ENCODE measurements around the gene XIRP2. TPM values are rescaled to one million over a fixed set of nuclear protein-coding genes. Genes with fewer than 3 reads are reported as not detected.

The XIRP2 gene
- total RNA-seq, 4 donors from 2014 or later = 0.27 TPM; not detected in 3

DNA sequence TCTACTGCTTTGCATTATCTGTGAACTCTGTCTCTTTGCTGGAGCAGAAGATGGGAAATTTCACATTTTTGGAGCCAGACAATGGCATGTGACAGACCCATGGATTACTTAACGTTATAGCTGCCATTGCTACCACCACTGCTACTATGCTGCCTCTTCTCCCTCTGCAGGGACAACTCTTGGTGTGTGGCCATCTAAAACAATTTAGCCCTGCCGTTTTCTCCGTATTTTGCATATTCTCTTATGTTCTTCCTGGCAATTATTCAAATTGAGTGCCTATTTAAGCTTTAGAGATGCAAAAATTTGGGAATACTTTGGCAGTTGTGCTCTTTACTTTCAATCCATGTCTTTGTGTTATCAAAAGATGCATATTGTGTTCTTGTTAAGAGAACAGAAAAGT lies 386.8 kb downstream of the XIRP2 start:
- TF ChIP-seq, protein P1, sequence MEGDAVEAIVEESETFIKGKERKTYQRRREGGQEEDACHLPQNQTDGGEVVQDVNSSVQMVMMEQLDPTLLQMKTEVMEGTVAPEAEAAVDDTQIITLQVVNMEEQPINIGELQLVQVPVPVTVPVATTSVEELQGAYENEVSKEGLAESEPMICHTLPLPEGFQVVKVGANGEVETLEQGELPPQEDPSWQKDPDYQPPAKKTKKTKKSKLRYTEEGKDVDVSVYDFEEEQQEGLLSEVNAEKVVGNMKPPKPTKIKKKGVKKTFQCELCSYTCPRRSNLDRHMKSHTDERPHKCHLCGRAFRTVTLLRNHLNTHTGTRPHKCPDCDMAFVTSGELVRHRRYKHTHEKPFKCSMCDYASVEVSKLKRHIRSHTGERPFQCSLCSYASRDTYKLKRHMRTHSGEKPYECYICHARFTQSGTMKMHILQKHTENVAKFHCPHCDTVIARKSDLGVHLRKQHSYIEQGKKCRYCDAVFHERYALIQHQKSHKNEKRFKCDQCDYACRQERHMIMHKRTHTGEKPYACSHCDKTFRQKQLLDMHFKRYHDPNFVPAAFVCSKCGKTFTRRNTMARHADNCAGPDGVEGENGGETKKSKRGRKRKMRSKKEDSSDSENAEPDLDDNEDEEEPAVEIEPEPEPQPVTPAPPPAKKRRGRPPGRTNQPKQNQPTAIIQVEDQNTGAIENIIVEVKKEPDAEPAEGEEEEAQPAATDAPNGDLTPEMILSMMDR (IDR thresholded peaks at IDR 0.05) = no peak
- TF ChIP-seq POLR2AphosphoS5 (IDR thresholded peaks at IDR 0.05) = no peak
- TF ChIP-seq POLR2A (IDR thresholded peaks at IDR 0.05) = no peak
- no peak for TF ChIP-seq EP300 (IDR thresholded peaks at IDR 0.05; ENCODE audit: low read depth)
- WGBS, 2 donors (ENCODE audit: low coverage in 1 of 2) = 45 to 63% methylated on average over 2 to 3 of the region's 3 CpGs
- DNase-seq = no peak
- Histone ChIP-seq H3K9me3 (no peaks in the 10 kb centered on the region), H3K4me1 (no peaks in the 10 kb centered on the region), H3K27ac (no peak overlapping the region), H3K4me3 (no peak overlapping the region), H3K36me3 (no peaks in the 10 kb centered on the region), H3K27me3 (no peaks in the 10 kb centered on the region)
- intact Hi-C loops (cut with DNase I; ENCODE audit: low total_unique reads) = no loop called here
- in situ Hi-C loops (cut with MboI; ENCODE audit: low pct_ligation_motif_present in 1 of 4, low pct_unique_long_range_greater_than_20kb in 1 of 4, low sequenced_read_pairs in 3 of 4) = loop anchor here in 1 of 4 donors (25.0 kb wide), 1 partner anchor 837 kb away; no protein-coding TSS in a partner anchor

DNA sequence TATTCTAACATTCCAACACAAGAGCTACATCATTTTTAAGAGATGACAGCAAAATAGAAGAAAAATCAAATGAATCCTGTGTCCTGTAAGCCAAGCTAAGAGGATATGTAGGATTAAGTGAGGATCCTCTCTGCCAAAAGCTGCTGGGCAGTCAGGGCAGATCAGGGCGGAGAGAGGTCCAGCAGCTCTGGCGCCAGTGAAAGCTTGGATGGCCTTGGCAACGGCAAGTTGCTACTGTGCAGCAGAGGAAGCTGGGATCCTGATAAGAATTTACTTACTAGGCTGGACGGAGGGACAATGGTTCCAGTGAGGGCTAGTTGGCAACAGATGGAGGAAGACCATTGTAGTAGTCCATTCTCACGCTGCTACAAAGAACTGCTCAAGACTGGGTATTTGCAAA lies 391.5 kb downstream of the XIRP2 start:
- H3K4me3 ChIP-seq = no peak overlapping the region
- TF ChIP-seq EP300 (IDR thresholded peaks at IDR 0.05; ENCODE audit: low read depth) (no peak), POLR2A (IDR thresholded peaks at IDR 0.05) (no peak)
- TF ChIP-seq, protein P1 (IDR thresholded peaks at IDR 0.05) = no peak
- intact Hi-C loops (cut with DNase I; ENCODE audit: low total_unique reads) = no loop called here
- H3K27me3 ChIP-seq = no peaks in the 10 kb centered on the region
- no peaks in the 10 kb centered on the region for H3K36me3 ChIP-seq
- in situ Hi-C loops (cut with MboI; ENCODE audit: low pct_ligation_motif_present in 1 of 4, low pct_unique_long_range_greater_than_20kb in 1 of 4, low sequenced_read_pairs in 3 of 4) = loop anchor here in 1 of 4 donors (25.0 kb wide), 1 partner anchor 832 kb away; no protein-coding TSS in a partner anchor
- no peaks in the 10 kb centered on the region for H3K4me1 ChIP-seq
- H3K9me3 ChIP-seq = no peaks in the 10 kb centered on the region
- no peak for DNase-seq
- no peak overlapping the region for H3K27ac ChIP-seq
- 90 to 100% methylated on average over 2 to 5 of the region's 5 CpGs for WGBS, 2 donors (ENCODE audit: low coverage in 1 of 2)

DNA sequence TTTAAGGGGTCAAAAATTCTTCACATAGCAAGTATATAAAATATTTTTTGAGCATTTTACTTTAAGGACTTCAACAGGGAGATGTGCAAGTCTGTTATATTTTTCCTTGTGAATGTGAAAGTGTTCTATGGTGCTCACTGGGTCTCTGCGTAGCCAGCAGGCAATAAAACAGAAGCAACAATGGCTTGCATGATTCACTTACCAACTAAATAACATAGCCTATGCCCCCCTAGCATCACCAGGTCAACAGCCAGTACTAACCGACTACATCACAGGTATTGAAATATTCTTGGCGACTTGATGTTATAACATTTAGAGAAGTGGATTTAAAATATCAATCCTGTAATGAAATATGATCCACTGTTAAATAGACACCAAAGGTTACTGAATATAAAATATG lies 398.9 kb downstream of the XIRP2 start:
- WGBS, 2 donors (ENCODE audit: low coverage in 1 of 2) = 65 to 69% methylated on average over 3 of the region's 3 CpGs
- peaks cover 0 to 3% (median 0%) of the 10 kb centered on the region in 4 donors for H3K4me1 ChIP-seq
- in situ Hi-C loops (cut with MboI; ENCODE audit: low pct_ligation_motif_present in 1 of 4, low pct_unique_long_range_greater_than_20kb in 1 of 4, low sequenced_read_pairs in 3 of 4) (loop anchor here in 1 of 4 donors (25.0 kb wide), 1 partner anchor 825 kb away; no protein-coding TSS in a partner anchor), intact Hi-C loops (cut with DNase I; ENCODE audit: low total_unique reads) (no loop called here)
- no peaks in the 10 kb centered on the region for H3K9me3 ChIP-seq
- TF ChIP-seq, protein P1 (IDR thresholded peaks at IDR 0.05) = no peak
- TF ChIP-seq EP300 (IDR thresholded peaks at IDR 0.05; ENCODE audit: low read depth) (no peak), POLR2AphosphoS5 (IDR thresholded peaks at IDR 0.05) (no peak), POLR2A (IDR thresholded peaks at IDR 0.05) (no peak)
- H3K36me3 ChIP-seq = no peaks in the 10 kb centered on the region
- H3K4me3 ChIP-seq = no peak overlapping the region
- H3K27me3 ChIP-seq = no peaks in the 10 kb centered on the region
- no peak for DNase-seq
- no peak overlapping the region for H3K27ac ChIP-seq

DNA sequence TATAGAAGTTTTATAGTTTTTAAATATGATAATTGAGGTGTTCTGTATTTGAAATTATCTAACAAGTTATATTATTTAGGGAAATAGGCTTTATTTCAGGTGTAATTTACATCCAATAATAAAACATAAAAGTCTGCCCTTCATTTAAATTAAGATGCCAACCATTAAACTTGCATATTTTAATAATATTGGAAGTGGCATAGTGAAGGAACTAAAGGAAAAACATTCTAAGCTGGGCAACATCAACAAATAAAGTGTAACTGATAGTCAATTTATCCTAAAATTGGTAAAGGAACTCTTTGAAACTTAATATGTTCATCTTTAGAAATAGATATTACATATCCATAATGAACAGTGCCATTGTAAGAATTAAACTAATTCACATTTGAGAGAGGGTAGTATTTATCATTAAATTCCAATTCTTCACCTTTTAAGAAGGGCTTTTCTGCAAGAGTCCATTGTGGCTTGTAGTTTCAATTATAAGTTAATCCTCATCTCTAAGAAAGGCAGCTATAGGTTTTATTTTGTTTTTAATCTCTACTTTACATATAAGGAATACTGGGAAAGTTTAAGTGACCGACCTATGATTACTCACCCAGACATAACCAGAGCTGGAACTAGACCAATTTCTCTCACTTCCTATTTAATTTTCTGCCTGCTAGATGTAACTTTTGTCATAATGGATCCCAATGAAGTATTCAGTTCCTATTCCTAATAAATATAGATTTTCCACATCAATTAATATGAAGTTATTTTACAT lies 401.6 kb downstream of the XIRP2 start:
- TF ChIP-seq POLR2A (IDR thresholded peaks at IDR 0.05) (no peak), POLR2AphosphoS5 (IDR thresholded peaks at IDR 0.05) (no peak), EP300 (IDR thresholded peaks at IDR 0.05; ENCODE audit: low read depth) (no peak)
- TF ChIP-seq, protein P1 (IDR thresholded peaks at IDR 0.05) = no peak
- peaks cover 0 to 15% (median 0%) of the 10 kb centered on the region in 4 donors for H3K4me1 ChIP-seq
- H3K9me3 ChIP-seq = no peaks in the 10 kb centered on the region
- no peak overlapping the region for H3K4me3 ChIP-seq
- intact Hi-C loops (cut with DNase I; ENCODE audit: low total_unique reads) (no loop called here), in situ Hi-C loops (cut with MboI; ENCODE audit: low pct_ligation_motif_present in 1 of 4, low pct_unique_long_range_greater_than_20kb in 1 of 4, low sequenced_read_pairs in 3 of 4) (loop anchor here in 1 of 4 donors (25.0 kb wide), 1 partner anchor 822 kb away; no protein-coding TSS in a partner anchor)
- DNase-seq = no peak
- H3K27ac ChIP-seq = no peak overlapping the region
- no peaks in the 10 kb centered on the region for H3K36me3 ChIP-seq
- H3K27me3 ChIP-seq = peaks cover 10% of the 10 kb centered on the region
- WGBS, 2 donors (ENCODE audit: low coverage in 1 of 2) = 72 to 80% methylated on average over 1 of the region's 1 CpG

All from transverse colon (tissue), 4 donors.